Measurements from ENCODE around the gene ISCA1. TPM values are rescaled to one million over a fixed set of nuclear protein-coding genes. Genes with fewer than 3 reads are reported as not detected.

ISCA1 gene
- total RNA-seq, 3 donors from 2014 or later: 35.7 to 53.1 (median 38.3) TPM

- no peak overlapping the region for H3K27ac ChIP-seq
- intact Hi-C loops (cut with DNase I; ENCODE audit: low total_unique reads): no loop called here
- no peaks in the 10 kb centered on the region for H3K27me3 ChIP-seq
- no peak for TF ChIP-seq CTCF (IDR thresholded peaks at IDR 0.05)
- no peak for TF ChIP-seq POLR2AphosphoS5 (IDR thresholded peaks at IDR 0.05)
- TF ChIP-seq POLR2A (IDR thresholded peaks at IDR 0.05): no peak
- no peaks in the 10 kb centered on the region for H3K9me3 ChIP-seq
- DNase-seq (ENCODE audit: low spot score in 2 of 2): no peak
- no peak overlapping the region for H3K4me3 ChIP-seq
- no peaks in the 10 kb centered on the region for H3K36me3 ChIP-seq
- no peaks in the 10 kb centered on the region for H3K4me1 ChIP-seq
Measured at GRCh38 chr9:86272221-86272620, 10.1 kb downstream of the ISCA1 start.

DNA sequence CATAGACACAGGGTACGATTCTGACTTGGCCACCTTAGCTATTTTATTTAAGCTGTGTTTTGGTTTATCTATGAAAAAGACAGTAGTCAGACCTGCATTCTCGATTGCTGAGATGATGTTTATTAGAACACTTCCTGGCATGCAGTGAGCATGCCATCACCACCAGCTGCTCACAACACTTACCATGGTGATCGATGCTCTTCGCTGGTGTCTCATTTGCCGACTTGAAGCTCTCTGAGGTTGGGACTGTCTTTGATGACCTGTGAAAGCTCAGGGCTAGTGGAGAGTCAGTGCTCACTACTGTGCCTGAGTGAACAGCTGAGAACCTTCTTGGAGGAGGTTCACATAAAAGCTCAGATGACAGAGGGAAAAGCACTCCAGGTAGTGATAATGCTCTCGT, 18.5 kb downstream of the ISCA1 start:
- Histone ChIP-seq H3K4me1 (no peaks in the 10 kb centered on the region), H3K27ac (no peak overlapping the region), H3K36me3 (no peaks in the 10 kb centered on the region), H3K4me3 (no peak overlapping the region), H3K27me3 (no peaks in the 10 kb centered on the region), H3K9me3 (no peaks in the 10 kb centered on the region)
- no peak for DNase-seq (ENCODE audit: low spot score in 2 of 2)
- intact Hi-C loops (cut with DNase I; ENCODE audit: low total_unique reads): no loop called here
- TF ChIP-seq CTCF (IDR thresholded peaks at IDR 0.05) (no peak), POLR2AphosphoS5 (IDR thresholded peaks at IDR 0.05) (no peak), POLR2A (IDR thresholded peaks at IDR 0.05) (no peak)

GRCh38 chr9:86262492-86262891, 19.8 kb downstream of the ISCA1 start:
- Histone ChIP-seq H3K4me3 (no peak overlapping the region), H3K36me3 (no peaks in the 10 kb centered on the region), H3K4me1 (no peaks in the 10 kb centered on the region), H3K9me3 (no peaks in the 10 kb centered on the region), H3K27me3 (no peaks in the 10 kb centered on the region), H3K27ac (no peak overlapping the region)
- intact Hi-C loops (cut with DNase I; ENCODE audit: low total_unique reads): no loop called here
- no peak for DNase-seq (ENCODE audit: low spot score in 2 of 2)
- no peak for TF ChIP-seq POLR2A (IDR thresholded peaks at IDR 0.05)
- TF ChIP-seq CTCF (IDR thresholded peaks at IDR 0.05): no peak
- TF ChIP-seq POLR2AphosphoS5 (IDR thresholded peaks at IDR 0.05): no peak

- no peak within 1 kb of the TSS for H3K27ac ChIP-seq
- H3K36me3 ChIP-seq: no peaks in the 10 kb centered on the region
- TF ChIP-seq CTCF (IDR thresholded peaks at IDR 0.05) (no peak), POLR2AphosphoS5 (IDR thresholded peaks at IDR 0.05) (no peak), POLR2A (IDR thresholded peaks at IDR 0.05) (no peak)
- H3K4me1 ChIP-seq: no peaks in the 10 kb centered on the region
- no peak for DNase-seq (ENCODE audit: low spot score in 2 of 2)
- intact Hi-C loops (cut with DNase I; ENCODE audit: low total_unique reads): no loop called here
- H3K4me3 ChIP-seq: no peak within 1 kb of the TSS
- no peaks in the 10 kb centered on the region for H3K9me3 ChIP-seq
- no peaks in the 10 kb centered on the region for H3K27me3 ChIP-seq
Measured at GRCh38 chr9:86259557-86259956, 22.8 kb downstream of the ISCA1 start, which contains the start of gene C9orf153. C9orf153 (minus strand) TSS chr9:86259657; CDS start chr9:86229603, 30,054 bp downstream.

DNA sequence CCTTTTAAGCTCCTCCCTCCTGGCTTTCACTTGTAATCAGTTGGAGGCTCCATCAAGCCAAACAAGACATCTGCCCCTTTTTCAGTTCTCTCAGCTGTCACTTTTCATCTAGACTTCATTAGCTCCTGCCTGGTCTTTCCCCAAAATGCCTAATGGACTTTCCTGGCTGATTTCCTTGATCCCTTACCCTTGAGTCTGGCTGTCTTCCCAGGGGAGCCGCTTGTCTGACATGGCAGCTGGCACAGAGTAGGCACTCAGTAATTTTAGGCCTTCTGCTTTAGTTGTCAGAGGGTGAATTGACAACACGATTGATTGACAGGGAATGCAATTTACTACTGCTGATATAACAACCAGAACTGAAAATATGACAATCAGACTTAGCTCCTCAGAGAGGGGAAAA, 24.9 kb downstream of the ISCA1 start:
- H3K27ac ChIP-seq: no peak overlapping the region
- TF ChIP-seq CTCF (IDR thresholded peaks at IDR 0.05) (no peak), POLR2AphosphoS5 (IDR thresholded peaks at IDR 0.05) (no peak), POLR2A (IDR thresholded peaks at IDR 0.05) (no peak)
- DNase-seq (ENCODE audit: low spot score in 2 of 2): no peak
- no peaks in the 10 kb centered on the region for H3K4me1 ChIP-seq
- intact Hi-C loops (cut with DNase I; ENCODE audit: low total_unique reads): no loop called here
- H3K4me3 ChIP-seq: no peak overlapping the region
- peaks cover 3 to 13% of the 10 kb centered on the region in 2 donors for H3K9me3 ChIP-seq
- H3K36me3 ChIP-seq: no peaks in the 10 kb centered on the region
- H3K27me3 ChIP-seq: no peaks in the 10 kb centered on the region

Data from breast epithelium (tissue), 4 donors.